Mesothelial cell of epicardium (in vitro differentiated cells): ENCODE results near the gene ERMARD. TPM values are rescaled to one million over a fixed set of nuclear protein-coding genes. Genes with fewer than 3 reads are reported as not detected.

Experiments used
- DNase-seq, 2 experiments: peaks; one replicate each; pipeline ENCODE4 v3.0.0; 2021; ENCODE audit warnings: low spot score in 2 of 2; ENCODE audit not compliant: unreplicated experiment in 2 of 2
- H3K27ac Mint-ChIP-seq: 2 replicates; pipeline ENCODE4 v1.8.0; 2021; ENCODE audit warnings: mixed read lengths
- H3K27me3 Mint-ChIP-seq: 2 replicates; pipeline ENCODE4 v1.8.0; 2021; ENCODE audit warnings: low read depth, mixed read lengths
- H3K36me3 Mint-ChIP-seq: 2 replicates; pipeline ENCODE4 v1.8.0; 2021; ENCODE audit warnings: mixed read lengths
- H3K4me1 Mint-ChIP-seq: 2 replicates; pipeline ENCODE4 v1.8.0; 2021; ENCODE audit warnings: mixed read lengths
- H3K4me3 Mint-ChIP-seq: 2 replicates; pipeline ENCODE4 v1.8.0; 2021; ENCODE audit warnings: mild to moderate bottlenecking, moderate library complexity, mixed read lengths
- H3K9me3 Mint-ChIP-seq: 2 replicates; pipeline ENCODE4 v1.8.0; 2021; ENCODE audit warnings: mixed read lengths
- CTCF ChIP-seq: fragments of 200-600 bp; sonication (generic); IDR thresholded peaks from one replicate; pipeline ENCODE4 v1.5.0; 2021; ENCODE audit warnings: antibody characterized with exemption; ENCODE audit not compliant: unreplicated experiment
- total RNA-seq: library from RNA; stranded (reverse); gene quantifications from 3 replicates; pipeline ENCODE4 v1.2.1, GENCODE V29; 2021

Gene ERMARD
- total RNA-seq, 1 donor from 2014 or later, result 45.6 TPM

DNA sequence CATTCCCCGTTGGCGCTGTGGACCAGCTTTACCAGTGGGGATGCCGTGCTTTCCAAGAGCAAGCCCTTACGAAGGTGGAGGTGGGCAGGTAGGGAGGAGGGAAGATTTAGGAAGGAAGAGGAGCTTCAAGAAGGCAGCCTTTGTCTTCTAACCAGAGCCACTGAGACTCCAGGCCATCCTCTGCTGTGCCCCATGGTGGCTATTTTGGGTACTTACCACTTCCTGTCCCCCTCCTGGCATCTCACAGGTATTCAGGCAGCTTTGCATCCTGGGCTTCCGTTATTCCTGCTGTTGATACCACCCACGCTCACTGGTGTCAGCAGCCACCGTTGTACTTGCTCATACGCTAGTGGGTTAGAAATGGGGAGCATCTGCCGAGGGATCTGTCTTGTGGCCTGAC is 22.9 kb downstream of the ERMARD start:
- Mint-ChIP-seq H3K27me3 (no peaks in the 10 kb centered on the region), H3K27ac (no peak overlapping the region), H3K9me3 (no peaks in the 10 kb centered on the region), H3K36me3 (peaks cover 12% of the 10 kb centered on the region), H3K4me1 (no peaks in the 10 kb centered on the region), H3K4me3 (no peak overlapping the region)
- TF ChIP-seq CTCF, result no peak
- no peak for DNase-seq

GRCh38 chr6:169775321-169775720 is 23.9 kb downstream of the ERMARD start:
- Mint-ChIP-seq H3K27me3 (no peaks in the 10 kb centered on the region), H3K36me3 (peaks cover 12% of the 10 kb centered on the region), H3K4me3 (no peak overlapping the region), H3K4me1 (no peaks in the 10 kb centered on the region), H3K27ac (no peak overlapping the region), H3K9me3 (no peaks in the 10 kb centered on the region)
- no peak for DNase-seq
- no peak for TF ChIP-seq CTCF

DNA sequence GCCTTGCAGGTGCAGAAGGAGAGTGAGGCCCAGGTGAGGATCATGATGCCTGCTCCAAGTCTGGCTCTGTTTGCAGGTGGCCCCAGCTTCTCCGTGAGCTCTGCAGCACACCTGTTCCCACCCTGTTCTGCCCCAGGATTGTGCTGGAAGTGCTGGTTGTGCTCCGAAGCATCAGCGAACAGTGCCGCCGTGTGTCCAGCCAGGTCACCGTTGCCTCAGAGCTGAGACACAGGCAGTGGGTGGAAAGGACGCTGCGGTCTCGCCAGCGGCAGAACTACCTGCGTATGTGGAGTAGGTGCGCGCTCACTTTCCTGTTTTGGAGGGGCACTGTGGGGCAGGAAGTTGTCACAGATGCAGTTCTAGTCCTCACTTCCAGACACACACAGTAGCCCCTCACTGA is 25.0 kb downstream of the ERMARD start:
- no peak for DNase-seq
- Mint-ChIP-seq H3K4me3 (no peak overlapping the region), H3K9me3 (peaks cover 3% of the 10 kb centered on the region), H3K27ac (no peak overlapping the region), H3K36me3 (peaks cover 21% of the 10 kb centered on the region), H3K4me1 (no peaks in the 10 kb centered on the region), H3K27me3 (no peaks in the 10 kb centered on the region)
- TF ChIP-seq CTCF, result no peak

DNA sequence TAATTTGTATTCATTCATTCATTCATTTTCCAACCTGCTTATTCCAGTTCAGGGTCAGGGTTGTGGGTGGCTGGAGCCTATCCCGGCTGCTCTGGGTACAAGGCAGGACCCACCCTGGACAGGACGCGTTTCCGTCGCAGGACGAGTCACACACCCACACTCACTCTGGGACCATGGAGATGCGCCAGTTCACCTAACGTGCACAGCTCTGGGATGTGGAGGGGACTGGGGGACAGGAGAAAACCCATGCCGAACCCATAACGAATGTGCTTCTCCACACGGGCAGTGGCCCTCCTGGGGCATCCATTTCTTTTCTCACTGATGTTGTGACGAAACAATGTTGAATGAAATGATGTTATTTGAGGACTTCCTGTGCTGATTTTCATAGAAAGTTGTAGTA is 26.5 kb downstream of the ERMARD start:
- H3K27me3 Mint-ChIP-seq, result no peaks in the 10 kb centered on the region
- H3K4me1 Mint-ChIP-seq, result no peaks in the 10 kb centered on the region
- peaks cover 19% of the 10 kb centered on the region for H3K36me3 Mint-ChIP-seq
- no peak overlapping the region for H3K4me3 Mint-ChIP-seq
- TF ChIP-seq CTCF, result no peak
- H3K27ac Mint-ChIP-seq, result no peak overlapping the region
- peaks cover 3% of the 10 kb centered on the region for H3K9me3 Mint-ChIP-seq
- no peak for DNase-seq

DNA sequence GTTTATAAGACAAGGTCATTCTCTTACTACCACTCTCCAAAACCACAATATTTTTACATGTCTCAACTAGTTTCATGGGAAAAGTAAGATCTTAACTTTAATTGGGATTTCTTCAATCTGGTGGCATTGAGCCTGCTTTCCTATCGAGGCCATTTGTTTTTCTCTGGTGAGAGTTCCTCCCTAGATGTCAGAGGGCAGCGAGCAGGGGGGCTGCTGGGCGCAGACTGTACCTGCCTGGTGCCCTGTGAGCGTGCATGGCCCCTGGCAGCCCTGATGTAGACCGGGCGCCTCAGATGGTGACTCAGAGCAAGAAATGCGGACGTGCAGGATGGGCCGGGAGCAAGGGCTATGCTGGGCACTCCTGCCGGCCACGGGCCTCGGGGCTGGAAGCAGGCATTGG is 27.2 kb downstream of the ERMARD start:
- H3K9me3 Mint-ChIP-seq, result peaks cover 3% of the 10 kb centered on the region
- H3K27ac Mint-ChIP-seq, result no peak overlapping the region
- no peak overlapping the region for H3K4me3 Mint-ChIP-seq
- H3K36me3 Mint-ChIP-seq, result peaks cover 25% of the 10 kb centered on the region
- no peaks in the 10 kb centered on the region for H3K4me1 Mint-ChIP-seq
- no peaks in the 10 kb centered on the region for H3K27me3 Mint-ChIP-seq
- TF ChIP-seq CTCF, result no peak
- DNase-seq, result no peak

GRCh38 chr6:169779092-169779815 is 27.8 kb downstream of the ERMARD start:
- no peaks in the 10 kb centered on the region for H3K27me3 Mint-ChIP-seq
- no peak for TF ChIP-seq CTCF
- no peak overlapping the region for H3K4me3 Mint-ChIP-seq
- peaks cover 3% of the 10 kb centered on the region for H3K9me3 Mint-ChIP-seq
- H3K4me1 Mint-ChIP-seq, result no peaks in the 10 kb centered on the region
- no peak overlapping the region for H3K27ac Mint-ChIP-seq
- no peak for DNase-seq
- H3K36me3 Mint-ChIP-seq, result peaks cover 31% of the 10 kb centered on the region
